CD4-positive, alpha-beta T cell treated with Interleukin-15 for 4 hours (primary cell): ENCODE data around the gene ITGB7.

Experiments
- DNase-seq: peaks from one replicate; pipeline ENCODE4 v3.0.0-alpha.2; 2020; ENCODE audit warnings: low spot score

Gene ITGB7

DNA sequence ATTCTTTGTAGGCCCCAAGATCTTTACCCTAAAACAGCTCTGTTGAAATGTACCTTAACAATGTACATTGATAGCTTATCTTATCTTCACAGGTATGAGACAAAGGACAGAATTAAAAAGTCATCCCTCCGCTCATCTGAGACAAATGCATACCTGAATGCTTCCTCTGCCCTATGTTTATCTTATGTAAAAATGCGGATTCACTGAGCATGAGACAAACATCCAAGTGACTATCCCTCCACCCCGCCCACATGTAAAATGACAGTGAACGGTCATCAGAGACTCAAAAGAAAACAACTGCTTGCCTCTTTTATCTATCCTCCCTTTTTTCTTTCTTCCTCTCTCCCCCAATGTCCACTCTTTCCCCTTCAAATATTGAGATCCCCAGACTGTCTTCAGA lies 63.7 kb downstream of the ITGB7 start:
- no peak for DNase-seq
